ENCODE measurements around the gene TAF11L10. TPM values are rescaled to one million over a fixed set of nuclear protein-coding genes. Genes with fewer than 3 reads are reported as not detected.
"Not testable (repeated sequence)": the region's sequence is repeated elsewhere in the genome, so short reads cannot be mapped to it uniquely, and the experiment has no call there.

The TAF11L10 gene
- total RNA-seq (2013): not detected
- polyA plus RNA-seq: not detected
- polyA minus RNA-seq: not detected in 2 replicates
- 0 reads per million in 11 experiments for total RNA-seq

DNA sequence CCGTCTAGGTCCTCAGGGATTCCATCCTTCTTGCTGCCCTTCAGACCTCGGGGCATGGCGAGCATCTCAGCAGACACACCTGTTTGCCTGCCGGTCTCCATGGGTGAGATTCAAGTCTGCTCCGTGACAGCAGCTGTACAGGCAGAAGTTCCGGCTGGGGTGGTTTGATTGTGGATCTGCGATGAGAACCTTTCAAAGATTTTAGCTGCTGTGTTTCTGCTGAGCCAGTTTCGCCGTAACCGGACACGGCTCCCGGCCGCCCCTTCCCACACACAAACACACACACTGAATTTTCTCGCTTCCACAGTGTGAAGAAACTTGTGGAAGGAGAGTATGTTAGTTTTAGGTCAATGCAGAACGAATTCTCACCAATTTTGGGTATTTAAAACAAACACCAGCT is at the start of gene TAF11L10:
TAF11L10 (minus strand) TSS at position 101 of the 400 bp plus-strand sequence.
- H3K36me3 Mint-ChIP-seq; intact Hi-C loops (cut with micrococcal nuclease); H4K20me1 ChIP-seq (ENCODE audit: insufficient read depth, low read length); H3K4me3 ChIP-seq (replicated peaks in 1 of 3; ENCODE audit: low read depth in 2 of 3, low read length in 3 of 3); H3K27me3 Mint-ChIP-seq (ENCODE audit: low read depth in 3 of 3); H3K4me3 Mint-ChIP-seq; H3K79me2 ChIP-seq (ENCODE audit: insufficient read depth, low read length); H3K27me3 ChIP-seq (ENCODE audit: control insufficient read depth in 2 of 2, insufficient read depth in 2 of 2, low read length in 2 of 2); DNase-seq; H3K9ac ChIP-seq (ENCODE audit: insufficient read depth, low read length, poor library complexity, severe bottlenecking); H3K4me2 ChIP-seq (replicated peaks; ENCODE audit: extremely low read depth, low read length, poor library complexity, severe bottlenecking); H2AFZ ChIP-seq (ENCODE audit: insufficient read depth, low read depth, low read length, poor library complexity, severe bottlenecking); H3K27ac Mint-ChIP-seq; H3K36me3 ChIP-seq (replicated peaks in 1 of 2; ENCODE audit: control insufficient read depth in 1 of 2, insufficient read depth in 2 of 2, low read length in 2 of 2); H3K9me3 ChIP-seq (replicated peaks in 1 of 2; ENCODE audit: control insufficient read depth in 1 of 2, insufficient read depth in 1 of 2, low read length in 2 of 2); H3K4me1 Mint-ChIP-seq; H3K27ac ChIP-seq (ENCODE audit: low read depth in 1 of 2, low read length in 2 of 2); H3K4me1 ChIP-seq (ENCODE audit: control insufficient read depth in 1 of 2, insufficient read depth in 2 of 2, low read length in 2 of 2): not testable (repeated sequence)
- WGBS (ENCODE audit: insufficient coverage): no CpG with 5 or more reads among the region's 15 CpGs
- peaks cover 2 to 10% (median 3%) of the 10 kb centered on the region in 7 donors for H3K9me3 Mint-ChIP-seq

DNA sequence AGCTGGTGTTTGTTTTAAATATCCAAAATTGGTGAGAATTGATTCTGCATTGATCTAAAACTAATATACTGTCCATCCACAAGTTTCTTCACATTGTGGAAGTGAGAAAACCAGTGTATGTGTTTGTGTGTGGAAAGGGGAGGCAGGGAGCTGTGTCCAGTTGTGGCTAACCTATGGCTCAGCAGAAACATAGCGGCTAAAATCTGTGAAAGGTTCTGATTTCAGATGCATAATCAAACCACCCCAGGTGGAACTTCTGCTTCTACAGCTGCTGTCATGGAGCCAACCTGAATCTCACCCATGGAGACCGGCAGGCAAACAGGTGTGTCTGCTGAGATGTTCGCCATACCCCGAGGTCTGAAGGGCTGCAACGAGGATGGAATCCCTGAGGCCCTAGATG is 36.5 kb upstream of the TAF11L10 start, which contains the start of gene TAF11L14:
TAF11L14 (plus strand) TSS at position 301 of the 400 bp plus-strand sequence.
- no peaks in the 10 kb centered on the region for H4K20me1 ChIP-seq (ENCODE audit: insufficient read depth, low read length)
- no peak within 1 kb of the TSS for H3K27ac ChIP-seq (ENCODE audit: low read depth in 1 of 2, low read length in 2 of 2)
- intact Hi-C loops (cut with micrococcal nuclease): no loop called here
- H2AFZ ChIP-seq (ENCODE audit: insufficient read depth, low read depth, low read length, poor library complexity, severe bottlenecking): no peak within 1 kb of the TSS
- H3K4me1 ChIP-seq (ENCODE audit: control insufficient read depth in 1 of 2, insufficient read depth in 2 of 2, low read length in 2 of 2): no peaks in the 10 kb centered on the region
- H3K27me3 Mint-ChIP-seq (ENCODE audit: low read depth in 3 of 3): peaks cover 1 to 4% (median 2%) of the 10 kb centered on the region in 3 donors
- DNase-seq: no peak
- H3K9me3 Mint-ChIP-seq: peaks cover 4 to 15% (median 9%) of the 10 kb centered on the region in 7 donors
- no peaks in the 10 kb centered on the region for H3K36me3 ChIP-seq (replicated peaks in 1 of 2; ENCODE audit: control insufficient read depth in 1 of 2, insufficient read depth in 2 of 2, low read length in 2 of 2)
- TF ChIP-seq, protein P1, sequence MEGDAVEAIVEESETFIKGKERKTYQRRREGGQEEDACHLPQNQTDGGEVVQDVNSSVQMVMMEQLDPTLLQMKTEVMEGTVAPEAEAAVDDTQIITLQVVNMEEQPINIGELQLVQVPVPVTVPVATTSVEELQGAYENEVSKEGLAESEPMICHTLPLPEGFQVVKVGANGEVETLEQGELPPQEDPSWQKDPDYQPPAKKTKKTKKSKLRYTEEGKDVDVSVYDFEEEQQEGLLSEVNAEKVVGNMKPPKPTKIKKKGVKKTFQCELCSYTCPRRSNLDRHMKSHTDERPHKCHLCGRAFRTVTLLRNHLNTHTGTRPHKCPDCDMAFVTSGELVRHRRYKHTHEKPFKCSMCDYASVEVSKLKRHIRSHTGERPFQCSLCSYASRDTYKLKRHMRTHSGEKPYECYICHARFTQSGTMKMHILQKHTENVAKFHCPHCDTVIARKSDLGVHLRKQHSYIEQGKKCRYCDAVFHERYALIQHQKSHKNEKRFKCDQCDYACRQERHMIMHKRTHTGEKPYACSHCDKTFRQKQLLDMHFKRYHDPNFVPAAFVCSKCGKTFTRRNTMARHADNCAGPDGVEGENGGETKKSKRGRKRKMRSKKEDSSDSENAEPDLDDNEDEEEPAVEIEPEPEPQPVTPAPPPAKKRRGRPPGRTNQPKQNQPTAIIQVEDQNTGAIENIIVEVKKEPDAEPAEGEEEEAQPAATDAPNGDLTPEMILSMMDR (IDR thresholded peaks at IDR 0.05): no peak
- peaks cover 0 to 7% of the 10 kb centered on the region in 2 donors for H3K9me3 ChIP-seq (replicated peaks in 1 of 2; ENCODE audit: control insufficient read depth in 1 of 2, insufficient read depth in 1 of 2, low read length in 2 of 2)
- no peaks in the 10 kb centered on the region for H3K36me3 Mint-ChIP-seq
- H3K79me2 ChIP-seq (ENCODE audit: insufficient read depth, low read length): no peaks in the 10 kb centered on the region
- H3K4me2 ChIP-seq (replicated peaks; ENCODE audit: extremely low read depth, low read length, poor library complexity, severe bottlenecking): no peak within 1 kb of the TSS
- no peak within 1 kb of the TSS for H3K4me3 ChIP-seq (replicated peaks in 1 of 3; ENCODE audit: low read depth in 2 of 3, low read length in 3 of 3)
- WGBS (ENCODE audit: insufficient coverage): 98% methylated on average over 5 of the region's 5 CpGs
- H3K4me1 Mint-ChIP-seq: no peaks in the 10 kb centered on the region
- peak within 1 kb of the TSS in 1 of 7 donors; percentile 25 for H3K27ac Mint-ChIP-seq
- no peaks in the 10 kb centered on the region for H3K27me3 ChIP-seq (ENCODE audit: control insufficient read depth in 2 of 2, insufficient read depth in 2 of 2, low read length in 2 of 2)
- no peak within 1 kb of the TSS for H3K9ac ChIP-seq (ENCODE audit: insufficient read depth, low read length, poor library complexity, severe bottlenecking)
- H3K4me3 Mint-ChIP-seq: no peak within 1 kb of the TSS

DNA sequence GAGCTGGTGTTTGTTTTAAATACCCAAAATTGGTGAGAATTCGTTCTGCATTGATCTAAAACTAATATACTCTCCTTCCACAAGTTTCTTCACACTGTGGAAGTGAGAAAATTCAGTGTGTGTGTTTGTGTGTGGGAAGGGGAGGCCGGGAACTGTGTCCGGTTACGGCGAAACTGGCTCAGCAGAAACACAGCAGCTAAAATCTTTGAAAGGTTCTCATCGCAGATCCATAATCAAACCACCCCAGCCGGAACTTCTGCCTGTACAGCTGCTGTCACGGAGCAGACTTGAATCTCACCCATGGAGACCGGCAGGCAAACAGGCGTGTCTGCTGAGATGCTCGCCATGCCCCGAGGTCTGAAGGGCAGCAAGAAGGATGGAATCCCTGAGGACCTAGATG is 34.2 kb upstream of the TAF11L10 start, which contains the start of gene TAF11L13:
TAF11L13 (plus strand) TSS at position 301 of the 400 bp plus-strand sequence.
- H3K4me1 ChIP-seq (ENCODE audit: control insufficient read depth in 1 of 2, insufficient read depth in 2 of 2, low read length in 2 of 2); H3K4me2 ChIP-seq (replicated peaks; ENCODE audit: extremely low read depth, low read length, poor library complexity, severe bottlenecking); H2AFZ ChIP-seq (ENCODE audit: insufficient read depth, low read depth, low read length, poor library complexity, severe bottlenecking); H3K27ac Mint-ChIP-seq; H3K36me3 Mint-ChIP-seq; H3K27ac ChIP-seq (ENCODE audit: low read depth in 1 of 2, low read length in 2 of 2); H3K27me3 Mint-ChIP-seq (ENCODE audit: low read depth in 3 of 3); DNase-seq; H3K27me3 ChIP-seq (ENCODE audit: control insufficient read depth in 2 of 2, insufficient read depth in 2 of 2, low read length in 2 of 2); H3K79me2 ChIP-seq (ENCODE audit: insufficient read depth, low read length); H4K20me1 ChIP-seq (ENCODE audit: insufficient read depth, low read length); intact Hi-C loops (cut with micrococcal nuclease); H3K4me1 Mint-ChIP-seq; H3K9me3 ChIP-seq (replicated peaks in 1 of 2; ENCODE audit: control insufficient read depth in 1 of 2, insufficient read depth in 1 of 2, low read length in 2 of 2); H3K4me3 ChIP-seq (replicated peaks in 1 of 3; ENCODE audit: low read depth in 2 of 3, low read length in 3 of 3); H3K4me3 Mint-ChIP-seq; H3K36me3 ChIP-seq (replicated peaks in 1 of 2; ENCODE audit: control insufficient read depth in 1 of 2, insufficient read depth in 2 of 2, low read length in 2 of 2); H3K9ac ChIP-seq (ENCODE audit: insufficient read depth, low read length, poor library complexity, severe bottlenecking): not testable (repeated sequence)
- WGBS (ENCODE audit: insufficient coverage): no CpG with 5 or more reads among the region's 12 CpGs
- H3K9me3 Mint-ChIP-seq: peaks cover 4 to 15% (median 9%) of the 10 kb centered on the region in 7 donors

All from CD14-positive monocyte (primary cell).